ENCODE measurements around the gene C22orf39.

Gene C22orf39

DNA sequence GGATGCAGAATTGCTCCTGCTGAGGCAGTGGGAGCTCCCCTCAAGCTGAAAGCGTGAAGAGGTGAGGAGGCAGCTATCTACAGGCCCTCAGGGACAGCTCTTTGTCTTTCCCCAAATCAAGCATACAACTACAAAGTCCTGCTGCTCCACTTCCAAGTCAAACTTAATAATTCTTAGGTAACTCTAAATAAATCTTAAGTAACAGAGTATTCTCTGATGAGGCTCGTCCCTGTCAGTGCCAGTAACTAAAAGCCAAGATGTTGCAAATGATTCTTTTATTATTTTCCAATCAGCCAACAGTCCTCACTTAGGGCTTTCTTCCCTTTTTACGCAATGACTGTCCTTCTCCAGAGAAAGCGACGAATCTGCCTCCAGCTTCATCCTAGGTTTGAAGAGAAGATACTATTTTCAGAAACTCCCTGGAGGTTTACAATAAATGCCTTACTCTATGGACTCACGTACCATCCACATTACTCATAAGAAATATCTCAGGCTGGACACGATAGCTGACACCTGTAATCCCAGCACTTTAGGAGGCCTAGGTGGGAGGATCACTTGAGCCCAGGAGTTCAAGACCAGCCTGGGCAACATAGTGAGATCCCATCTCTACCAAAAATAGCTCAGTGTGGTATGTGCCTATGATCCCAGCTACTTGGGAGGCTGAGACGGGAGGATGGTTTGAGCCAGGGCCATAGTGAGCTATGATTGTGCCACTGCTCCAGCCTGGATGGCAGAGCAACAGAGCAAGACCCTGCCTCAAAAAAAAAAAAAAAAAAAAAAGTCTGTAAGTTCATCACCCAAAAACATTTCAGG, 3.1 kb upstream of the C22orf39 start:
- TF ChIP-seq, protein P1, sequence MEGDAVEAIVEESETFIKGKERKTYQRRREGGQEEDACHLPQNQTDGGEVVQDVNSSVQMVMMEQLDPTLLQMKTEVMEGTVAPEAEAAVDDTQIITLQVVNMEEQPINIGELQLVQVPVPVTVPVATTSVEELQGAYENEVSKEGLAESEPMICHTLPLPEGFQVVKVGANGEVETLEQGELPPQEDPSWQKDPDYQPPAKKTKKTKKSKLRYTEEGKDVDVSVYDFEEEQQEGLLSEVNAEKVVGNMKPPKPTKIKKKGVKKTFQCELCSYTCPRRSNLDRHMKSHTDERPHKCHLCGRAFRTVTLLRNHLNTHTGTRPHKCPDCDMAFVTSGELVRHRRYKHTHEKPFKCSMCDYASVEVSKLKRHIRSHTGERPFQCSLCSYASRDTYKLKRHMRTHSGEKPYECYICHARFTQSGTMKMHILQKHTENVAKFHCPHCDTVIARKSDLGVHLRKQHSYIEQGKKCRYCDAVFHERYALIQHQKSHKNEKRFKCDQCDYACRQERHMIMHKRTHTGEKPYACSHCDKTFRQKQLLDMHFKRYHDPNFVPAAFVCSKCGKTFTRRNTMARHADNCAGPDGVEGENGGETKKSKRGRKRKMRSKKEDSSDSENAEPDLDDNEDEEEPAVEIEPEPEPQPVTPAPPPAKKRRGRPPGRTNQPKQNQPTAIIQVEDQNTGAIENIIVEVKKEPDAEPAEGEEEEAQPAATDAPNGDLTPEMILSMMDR (IDR thresholded peaks at IDR 0.05; ENCODE audit: low read depth, low read length, poor library complexity, severe bottlenecking) = no peak
- TF ChIP-seq EZH2phosphoT487 (IDR thresholded peaks at IDR 0.05; ENCODE audit: borderline replicate concordance, low read length) = no peak
- H3K27ac ChIP-seq (ENCODE audit: low read depth, low read length) = no peak overlapping the region
- H3F3A ChIP-seq (ENCODE audit: control insufficient read depth, insufficient read depth) = peaks cover 10% of the 10 kb centered on the region; the same call in 1 of the 2 replicates
- H3K4me3 ChIP-seq (ENCODE audit: low read length) = no peak overlapping the region
- peaks cover 71% of the 10 kb centered on the region for H3K36me3 ChIP-seq (ENCODE audit: control insufficient read depth, low read length)
- H3K4me2 ChIP-seq (ENCODE audit: low read length) = no peak overlapping the region
- H3K4me1 ChIP-seq (ENCODE audit: control insufficient read depth, low read length) = peaks cover 24% of the 10 kb centered on the region
- no peaks in the 10 kb centered on the region for H3K9me3 ChIP-seq (ENCODE audit: control insufficient read depth, insufficient read depth, low read length)
- no peaks in the 10 kb centered on the region for H3K27me3 ChIP-seq (ENCODE audit: control insufficient read depth, low read length)
- H4K20me1 ChIP-seq (ENCODE audit: control insufficient read depth, insufficient read depth, low read depth, low read length) = 0 out of 2 replicates have a peak, but pooled peaks cover 6% of the 10 kb centered on the region
- H3K79me2 ChIP-seq (ENCODE audit: control insufficient read depth, low read length) = peaks cover 41% of the 10 kb centered on the region
- no peaks in the 10 kb centered on the region for H3K9me2 ChIP-seq (replicated peaks; ENCODE audit: control insufficient read depth, low read length)

DNA sequence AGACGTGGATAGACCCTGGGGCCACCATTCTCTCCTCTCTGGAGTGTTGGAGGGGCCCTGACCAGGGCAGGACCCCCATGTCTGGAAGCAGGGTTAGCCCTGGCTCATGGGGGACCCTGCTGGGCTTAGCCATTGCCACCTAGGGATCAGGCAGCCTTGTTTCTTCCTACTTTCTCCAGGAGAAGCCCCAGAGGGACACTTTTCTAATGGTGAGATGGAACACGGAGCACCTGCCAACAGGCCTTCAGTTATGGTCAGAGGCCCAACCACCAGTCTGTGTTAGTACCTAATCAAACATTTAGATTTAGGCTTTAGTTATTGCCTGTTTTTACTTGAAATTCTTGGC, 1.9 kb upstream of the C22orf39 start:
- Histone ChIP-seq H3K4me1 (ENCODE audit: control insufficient read depth, low read length) (peaks cover 24% of the 10 kb centered on the region), H3K79me2 (ENCODE audit: control insufficient read depth, low read length) (peaks cover 53% of the 10 kb centered on the region), H3K4me2 (ENCODE audit: low read length) (peak overlapping the region; percentile 98), H3K27ac (ENCODE audit: low read depth, low read length) (no peak overlapping the region), H3F3A (ENCODE audit: control insufficient read depth, insufficient read depth) (peaks cover 10% of the 10 kb centered on the region; the same call in 1 of the 2 replicates), H3K9me2 (replicated peaks; ENCODE audit: control insufficient read depth, low read length) (no peaks in the 10 kb centered on the region), H4K20me1 (ENCODE audit: control insufficient read depth, insufficient read depth, low read depth, low read length) (0 out of 2 replicates have a peak, but pooled peaks cover 6% of the 10 kb centered on the region), H3K9me3 (ENCODE audit: control insufficient read depth, insufficient read depth, low read length) (no peaks in the 10 kb centered on the region), H3K4me3 (ENCODE audit: low read length) (no peak overlapping the region), H3K36me3 (ENCODE audit: control insufficient read depth, low read length) (peaks cover 71% of the 10 kb centered on the region), H3K27me3 (ENCODE audit: control insufficient read depth, low read length) (no peaks in the 10 kb centered on the region)
- TF ChIP-seq, protein P1 (IDR thresholded peaks at IDR 0.05; ENCODE audit: low read depth, low read length, poor library complexity, severe bottlenecking) = no peak
- no peak for TF ChIP-seq EZH2phosphoT487 (IDR thresholded peaks at IDR 0.05; ENCODE audit: borderline replicate concordance, low read length)

DNA sequence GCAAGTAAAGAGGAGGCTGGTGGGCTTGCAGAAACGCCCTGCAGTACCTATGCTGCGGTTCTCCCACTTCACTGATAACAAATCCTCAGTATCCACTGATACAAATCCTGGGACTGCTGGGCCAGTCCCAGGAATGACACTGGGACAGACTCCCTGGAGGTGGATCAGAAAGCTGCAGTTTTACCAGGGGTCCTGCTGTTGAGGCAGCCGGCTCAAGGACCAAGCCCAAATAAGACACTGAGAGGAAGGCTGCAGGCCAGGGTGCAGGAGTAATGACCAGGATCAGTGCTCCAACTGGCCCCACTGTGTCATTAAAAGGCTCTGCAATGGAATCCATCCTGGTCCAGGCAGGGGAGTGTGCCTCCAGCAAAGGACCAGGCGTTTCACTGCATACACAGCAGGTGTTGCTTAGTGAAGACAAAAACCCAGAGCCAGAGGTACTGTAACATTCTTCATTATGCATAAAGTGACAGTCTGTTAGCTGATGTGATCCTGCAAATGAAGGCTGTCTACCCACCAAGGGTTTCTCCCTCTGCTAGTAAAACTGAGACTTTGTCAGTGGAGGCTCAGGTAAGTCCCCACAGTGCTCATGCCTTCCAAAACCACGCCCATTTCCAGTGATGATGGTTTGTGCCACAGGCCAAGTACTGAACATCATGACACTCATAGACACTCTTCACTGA, 1.4 kb upstream of the C22orf39 start:
- peaks cover 24% of the 10 kb centered on the region for H3K4me1 ChIP-seq (ENCODE audit: control insufficient read depth, low read length)
- H3K4me3 ChIP-seq (ENCODE audit: low read length) = peak overlapping the region; percentile 97
- peaks cover 71% of the 10 kb centered on the region for H3K36me3 ChIP-seq (ENCODE audit: control insufficient read depth, low read length)
- no peaks in the 10 kb centered on the region for H3K9me3 ChIP-seq (ENCODE audit: control insufficient read depth, insufficient read depth, low read length)
- H4K20me1 ChIP-seq (ENCODE audit: control insufficient read depth, insufficient read depth, low read depth, low read length) = 0 out of 2 replicates have a peak, but pooled peaks cover 6% of the 10 kb centered on the region
- H3K27me3 ChIP-seq (ENCODE audit: control insufficient read depth, low read length) = no peaks in the 10 kb centered on the region
- peak overlapping the region; percentile 78 for H3K27ac ChIP-seq (ENCODE audit: low read depth, low read length)
- peak overlapping the region; percentile 98 for H3K4me2 ChIP-seq (ENCODE audit: low read length)
- H3K79me2 ChIP-seq (ENCODE audit: control insufficient read depth, low read length) = peaks cover 58% of the 10 kb centered on the region
- TF ChIP-seq, protein P1 (IDR thresholded peaks at IDR 0.05; ENCODE audit: low read depth, low read length, poor library complexity, severe bottlenecking) = no peak
- TF ChIP-seq EZH2phosphoT487 (IDR thresholded peaks at IDR 0.05; ENCODE audit: borderline replicate concordance, low read length) = no peak
- H3K9me2 ChIP-seq (replicated peaks; ENCODE audit: control insufficient read depth, low read length) = no peaks in the 10 kb centered on the region
- peaks cover 10% of the 10 kb centered on the region; the same call in 1 of the 2 replicates for H3F3A ChIP-seq (ENCODE audit: control insufficient read depth, insufficient read depth)
